ENCODE data around the gene NLRC4. TPM values are rescaled to one million over a fixed set of nuclear protein-coding genes. Genes with fewer than 3 reads are reported as not detected.
"Not testable (repeated sequence)": the region's sequence is repeated elsewhere in the genome, so short reads cannot be mapped to it uniquely, and the experiment has no call there.

The NLRC4 gene
- polyA plus RNA-seq, 1 donor, result 1.4 TPM

GRCh38 chr2:32277674-32278477 is 13.2 kb upstream of the NLRC4 start, which contains the start of gene YIPF4:
YIPF4 (plus strand) TSS chr2:32277904; CDS start chr2:32278156, 252 bp downstream.
- no peaks in the 10 kb centered on the region for H3K9me3 ChIP-seq (ENCODE audit: control insufficient read depth, low read depth, low read length)
- peak; percentile 90 to 93 for DNase-seq
- WGBS (ENCODE audit: insufficient coverage, low lambda C conversion rate), result 0% methylated on average over 2 of the region's 59 CpGs
- H3K36me3 ChIP-seq (ENCODE audit: control insufficient read depth, insufficient read depth, low read length), result peaks cover 10% of the 10 kb centered on the region
- H3K4me3 ChIP-seq (ENCODE audit: low read length), result peak within 1 kb of the TSS; percentile 89
- peak within 1 kb of the TSS; percentile 71 for H3K27ac ChIP-seq (ENCODE audit: low read length)
- no peaks in the 10 kb centered on the region for H3K4me1 ChIP-seq (ENCODE audit: control insufficient read depth, insufficient read depth, low read length)
- no peaks in the 10 kb centered on the region for H3K27me3 ChIP-seq (ENCODE audit: control insufficient read depth, insufficient read depth, low read length)

- Histone ChIP-seq H3K36me3 (ENCODE audit: control insufficient read depth, insufficient read depth, low read length) (peaks cover 8% of the 10 kb centered on the region), H3K4me1 (ENCODE audit: control insufficient read depth, insufficient read depth, low read length) (no peaks in the 10 kb centered on the region), H3K9me3 (ENCODE audit: control insufficient read depth, low read depth, low read length) (no peaks in the 10 kb centered on the region), H3K4me3 (ENCODE audit: low read length) (peak overlapping the region; percentile 89), H3K27ac (ENCODE audit: low read length) (peak overlapping the region; percentile 71), H3K27me3 (ENCODE audit: control insufficient read depth, insufficient read depth, low read length) (no peaks in the 10 kb centered on the region)
- DNase-seq, result no peak
- 69% methylated on average over 3 of the region's 5 CpGs for WGBS (ENCODE audit: insufficient coverage, low lambda C conversion rate)
Measured at GRCh38 chr2:32277363-32277673, 12.6 kb upstream of the NLRC4 start.

- H3K27me3 ChIP-seq (ENCODE audit: control insufficient read depth, insufficient read depth, low read length); H3K4me1 ChIP-seq (ENCODE audit: control insufficient read depth, insufficient read depth, low read length); H3K27ac ChIP-seq (ENCODE audit: low read length); H3K36me3 ChIP-seq (ENCODE audit: control insufficient read depth, insufficient read depth, low read length); DNase-seq; H3K4me3 ChIP-seq (ENCODE audit: low read length); H3K9me3 ChIP-seq (ENCODE audit: control insufficient read depth, low read depth, low read length): not testable (repeated sequence)
- WGBS (ENCODE audit: insufficient coverage, low lambda C conversion rate), result no CpG with 5 or more reads among the region's 7 CpGs
Measured at GRCh38 chr2:32275790-32276189, 11.1 kb upstream of the NLRC4 start.

GRCh38 chr2:32274289-32274688 is 9.6 kb upstream of the NLRC4 start:
- Histone ChIP-seq H3K27me3 (ENCODE audit: control insufficient read depth, insufficient read depth, low read length) (no peaks in the 10 kb centered on the region), H3K4me1 (ENCODE audit: control insufficient read depth, insufficient read depth, low read length) (no peaks in the 10 kb centered on the region), H3K36me3 (ENCODE audit: control insufficient read depth, insufficient read depth, low read length) (no peaks in the 10 kb centered on the region), H3K4me3 (ENCODE audit: low read length) (no peak overlapping the region), H3K27ac (ENCODE audit: low read length) (no peak overlapping the region), H3K9me3 (ENCODE audit: control insufficient read depth, low read depth, low read length) (no peaks in the 10 kb centered on the region)
- DNase-seq, result no peak
- WGBS (ENCODE audit: insufficient coverage, low lambda C conversion rate), result 80% methylated on average over 2 of the region's 2 CpGs

- no CpG with 5 or more reads among the region's 3 CpGs for WGBS (ENCODE audit: insufficient coverage, low lambda C conversion rate)
Measured at GRCh38 chr2:32272279-32272678, 7.6 kb upstream of the NLRC4 start.

DNA sequence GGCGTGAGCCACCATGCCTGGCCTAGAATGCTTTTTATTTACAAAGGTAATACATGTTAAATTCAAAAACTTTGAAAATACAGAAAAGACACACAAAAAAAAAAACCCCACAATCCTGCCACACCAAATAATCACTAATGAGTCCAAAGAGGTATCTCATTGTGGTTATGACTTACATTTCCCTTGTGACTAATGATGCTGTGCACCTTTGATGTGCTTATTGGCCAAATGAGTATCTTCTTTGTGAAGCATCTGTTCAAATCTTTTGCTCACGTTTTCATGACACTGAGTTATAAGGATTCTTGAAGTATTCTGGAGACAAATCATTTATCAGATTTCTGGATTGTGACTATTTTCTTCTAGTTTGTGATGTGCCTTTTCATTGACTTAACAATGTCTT is 6.4 kb upstream of the NLRC4 start:
- H3K27ac ChIP-seq (ENCODE audit: low read length), result no peak overlapping the region
- H3K4me3 ChIP-seq (ENCODE audit: low read length), result no peak overlapping the region
- H3K4me1 ChIP-seq (ENCODE audit: control insufficient read depth, insufficient read depth, low read length), result no peaks in the 10 kb centered on the region
- DNase-seq, result no peak
- no peaks in the 10 kb centered on the region for H3K9me3 ChIP-seq (ENCODE audit: control insufficient read depth, low read depth, low read length)
- H3K27me3 ChIP-seq (ENCODE audit: control insufficient read depth, insufficient read depth, low read length), result no peaks in the 10 kb centered on the region
- no CpG with 5 or more reads among the region's 2 CpGs for WGBS (ENCODE audit: insufficient coverage, low lambda C conversion rate)
- no peaks in the 10 kb centered on the region for H3K36me3 ChIP-seq (ENCODE audit: control insufficient read depth, insufficient read depth, low read length)

More at GRCh38 chr2:32272279-32272678, 7.6 kb upstream of the NLRC4 start:
- no peak for DNase-seq
- H3K36me3 ChIP-seq (ENCODE audit: control insufficient read depth, insufficient read depth, low read length), result no peaks in the 10 kb centered on the region
- no peak overlapping the region for H3K4me3 ChIP-seq (ENCODE audit: low read length)
- H3K9me3 ChIP-seq (ENCODE audit: control insufficient read depth, low read depth, low read length), result no peaks in the 10 kb centered on the region
- no peaks in the 10 kb centered on the region for H3K27me3 ChIP-seq (ENCODE audit: control insufficient read depth, insufficient read depth, low read length)
- H3K27ac ChIP-seq (ENCODE audit: low read length), result no peak overlapping the region
- no peaks in the 10 kb centered on the region for H3K4me1 ChIP-seq (ENCODE audit: control insufficient read depth, insufficient read depth, low read length)

- no peak overlapping the region for H3K27ac ChIP-seq (ENCODE audit: low read length)
- no peaks in the 10 kb centered on the region for H3K36me3 ChIP-seq (ENCODE audit: control insufficient read depth, insufficient read depth, low read length)
- H3K4me1 ChIP-seq (ENCODE audit: control insufficient read depth, insufficient read depth, low read length), result no peaks in the 10 kb centered on the region
- DNase-seq, result no peak
- no CpG with 5 or more reads among the region's 3 CpGs for WGBS (ENCODE audit: insufficient coverage, low lambda C conversion rate)
- H3K4me3 ChIP-seq (ENCODE audit: low read length), result no peak overlapping the region
- H3K9me3 ChIP-seq (ENCODE audit: control insufficient read depth, low read depth, low read length), result no peaks in the 10 kb centered on the region
- H3K27me3 ChIP-seq (ENCODE audit: control insufficient read depth, insufficient read depth, low read length), result no peaks in the 10 kb centered on the region
Measured at GRCh38 chr2:32262105-32262504, 2.6 kb downstream of the NLRC4 start.

GRCh38 chr2:32260376-32260775 is 4.3 kb downstream of the NLRC4 start:
- no peak overlapping the region for H3K27ac ChIP-seq (ENCODE audit: low read length)
- no peak overlapping the region for H3K4me3 ChIP-seq (ENCODE audit: low read length)
- WGBS (ENCODE audit: insufficient coverage, low lambda C conversion rate), result no CpG with 5 or more reads among the region's 2 CpGs
- no peaks in the 10 kb centered on the region for H3K9me3 ChIP-seq (ENCODE audit: control insufficient read depth, low read depth, low read length)
- no peak for DNase-seq
- H3K36me3 ChIP-seq (ENCODE audit: control insufficient read depth, insufficient read depth, low read length), result no peaks in the 10 kb centered on the region
- H3K27me3 ChIP-seq (ENCODE audit: control insufficient read depth, insufficient read depth, low read length), result no peaks in the 10 kb centered on the region
- no peaks in the 10 kb centered on the region for H3K4me1 ChIP-seq (ENCODE audit: control insufficient read depth, insufficient read depth, low read length)

DNA sequence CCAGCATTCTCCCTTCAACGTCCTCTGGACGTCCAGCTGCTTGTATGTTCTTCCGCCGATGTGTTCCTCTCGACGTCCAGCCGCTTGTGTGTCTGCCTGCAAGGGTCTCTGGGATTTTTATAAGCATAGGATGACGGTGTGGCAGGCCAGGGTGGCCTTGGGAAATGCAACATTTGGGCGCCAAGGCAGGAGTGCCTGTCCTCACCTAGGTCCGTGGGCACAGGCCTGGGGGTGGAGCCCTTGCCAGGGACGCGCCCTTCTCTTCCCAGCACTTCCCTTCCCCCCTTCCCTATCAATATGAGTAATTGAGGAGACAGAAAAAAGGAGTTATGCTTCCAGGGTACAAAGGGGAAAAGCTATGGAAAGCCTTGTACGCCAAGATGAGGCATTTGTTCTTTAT is 6.4 kb downstream of the NLRC4 start:
- H3K9me3 ChIP-seq (ENCODE audit: control insufficient read depth, low read depth, low read length), result no peaks in the 10 kb centered on the region
- no peaks in the 10 kb centered on the region for H3K36me3 ChIP-seq (ENCODE audit: control insufficient read depth, insufficient read depth, low read length)
- H3K27ac ChIP-seq (ENCODE audit: low read length), result no peak overlapping the region
- no peak for DNase-seq
- WGBS (ENCODE audit: insufficient coverage, low lambda C conversion rate), result no CpG with 5 or more reads among the region's 13 CpGs
- H3K4me1 ChIP-seq (ENCODE audit: control insufficient read depth, insufficient read depth, low read length), result no peaks in the 10 kb centered on the region
- no peaks in the 10 kb centered on the region for H3K27me3 ChIP-seq (ENCODE audit: control insufficient read depth, insufficient read depth, low read length)
- H3K4me3 ChIP-seq (ENCODE audit: low read length), result no peak overlapping the region

DNA sequence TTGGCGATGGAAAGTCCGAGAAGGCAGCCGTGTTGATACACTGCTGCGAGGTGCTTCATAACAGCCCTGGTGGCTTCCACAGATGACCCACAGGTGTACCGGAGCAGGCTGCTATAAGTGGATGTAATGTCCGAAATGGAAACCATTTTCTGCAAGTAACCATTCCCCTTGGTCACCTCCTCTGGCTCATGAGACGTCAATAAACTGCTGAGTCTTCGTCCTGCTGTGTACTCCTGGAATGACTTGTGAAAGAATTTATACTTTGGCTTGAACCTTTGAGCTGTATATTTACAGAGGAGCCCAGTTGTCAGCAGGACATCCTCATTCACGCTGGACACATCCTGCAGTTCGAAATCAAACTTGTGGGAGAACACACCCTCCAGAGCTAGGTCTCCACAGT is 14.4 kb downstream of the NLRC4 start:
- WGBS (ENCODE audit: insufficient coverage, low lambda C conversion rate), result no CpG with 5 or more reads among the region's 10 CpGs
- H3K4me3 ChIP-seq (ENCODE audit: low read length), result no peak overlapping the region
- H3K36me3 ChIP-seq (ENCODE audit: control insufficient read depth, insufficient read depth, low read length), result no peaks in the 10 kb centered on the region
- DNase-seq, result peak; percentile 24 to 25
- peak overlapping the region; percentile 21 for H3K27ac ChIP-seq (ENCODE audit: low read length)
- H3K4me1 ChIP-seq (ENCODE audit: control insufficient read depth, insufficient read depth, low read length), result no peaks in the 10 kb centered on the region
- H3K27me3 ChIP-seq (ENCODE audit: control insufficient read depth, insufficient read depth, low read length), result no peaks in the 10 kb centered on the region
- no peaks in the 10 kb centered on the region for H3K9me3 ChIP-seq (ENCODE audit: control insufficient read depth, low read depth, low read length)

DNA sequence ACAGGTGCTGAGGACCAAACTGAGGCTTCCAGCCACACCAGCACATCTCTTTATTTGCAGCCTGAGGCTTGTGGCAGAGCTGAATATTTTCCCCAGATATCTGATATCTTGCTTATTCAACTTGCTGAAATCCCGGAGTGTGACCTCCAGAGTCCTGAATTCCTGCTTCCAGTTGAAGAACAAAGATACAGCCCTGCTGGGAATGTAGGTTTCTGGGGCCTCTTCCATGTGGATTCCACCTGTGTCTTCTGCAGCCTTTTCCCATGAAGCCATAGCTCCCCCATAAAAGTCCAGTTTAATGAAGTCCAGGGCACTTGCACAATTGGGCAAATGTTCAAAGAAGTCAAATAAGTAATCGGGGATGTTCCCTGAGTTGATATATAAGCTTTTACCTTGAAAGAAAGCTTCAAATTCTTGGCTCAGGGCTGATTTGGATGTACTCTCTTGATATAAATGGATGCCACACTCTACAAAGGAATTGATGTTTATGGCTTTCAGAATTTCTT is 14.9 kb downstream of the NLRC4 start:
- no CpG with 5 or more reads among the region's 2 CpGs for WGBS (ENCODE audit: insufficient coverage, low lambda C conversion rate)
- Histone ChIP-seq H3K27me3 (ENCODE audit: control insufficient read depth, insufficient read depth, low read length) (no peaks in the 10 kb centered on the region), H3K9me3 (ENCODE audit: control insufficient read depth, low read depth, low read length) (no peaks in the 10 kb centered on the region), H3K4me1 (ENCODE audit: control insufficient read depth, insufficient read depth, low read length) (no peaks in the 10 kb centered on the region), H3K36me3 (ENCODE audit: control insufficient read depth, insufficient read depth, low read length) (no peaks in the 10 kb centered on the region), H3K27ac (ENCODE audit: low read length) (peak overlapping the region; percentile 21), H3K4me3 (ENCODE audit: low read length) (no peak overlapping the region)
- no peak for DNase-seq
